ENCODE data around the gene SEMA4D.

- TF ChIP-seq POLR2AphosphoS5 (IDR thresholded peaks at IDR 0.05) (no peak), CTCF (IDR thresholded peaks at IDR 0.05; ENCODE audit: poor library complexity, severe bottlenecking) (no peak), REST (IDR thresholded peaks at IDR 0.05; ENCODE audit: borderline replicate concordance) (no peak), TAF1 (IDR thresholded peaks at IDR 0.05; ENCODE audit: low read depth) (no peak), EP300 (conservative IDR thresholded peaks at IDR 0.05; ENCODE audit: poor library complexity, severe bottlenecking) (no peak), EZH2 (IDR thresholded peaks at IDR 0.05; ENCODE audit: borderline replicate concordance, insufficient read depth, low read length, poor library complexity, severe bottlenecking) (no peak), RAD21 (conservative IDR thresholded peaks at IDR 0.05) (no peak), MXI1 (conservative IDR thresholded peaks at IDR 0.05; ENCODE audit: poor library complexity, severe bottlenecking) (no peak), SMC3 (conservative IDR thresholded peaks at IDR 0.05; ENCODE audit: poor library complexity) (no peak)
Measured at GRCh38 chr9:89514956-89515355, 17.0 kb upstream of the SEMA4D start.
